HUES48 (cell line): ENCODE results near the gene MEX3A.
A peak's percentile ranks its signal among the peaks of the same experiment; 100 is the strongest.
"Not testable (repeated sequence)": the region's sequence is repeated elsewhere in the genome, so short reads cannot be mapped to it uniquely, and the experiment has no call there.

Experiments
- H3K27ac ChIP-seq: one replicate; pipeline ENCODE4 v1.7.0; 2013; ENCODE audit warnings: low read depth, low read length, inconsistent platforms
- H3K27me3 ChIP-seq: 2 replicates; pipeline ENCODE4 v1.6.1; 2013; ENCODE audit warnings: mild to moderate bottlenecking, low read length; ENCODE audit not compliant: control insufficient read depth, insufficient read depth
- H3K36me3 ChIP-seq: 2 replicates; pipeline ENCODE4 v1.6.1; 2013; ENCODE audit warnings: low read length; ENCODE audit not compliant: control insufficient read depth, insufficient read depth
- H3K4me1 ChIP-seq: 2 replicates; pipeline ENCODE4 v1.6.1; 2013; ENCODE audit warnings: mild to moderate bottlenecking, low read length; ENCODE audit not compliant: control insufficient read depth, insufficient read depth
- H3K4me3 ChIP-seq: 2 replicates; pipeline ENCODE4 v1.5.1; 2013; ENCODE audit warnings: mild to moderate bottlenecking, low read depth, low read length
- H3K9ac ChIP-seq: 2 replicates; pipeline ENCODE4 v1.6.1; 2013; ENCODE audit warnings: mild to moderate bottlenecking, low read depth, low read length, moderate library complexity
- H3K9me3 ChIP-seq: 2 replicates; pipeline ENCODE4 v1.6.1; 2013; ENCODE audit warnings: low read length; ENCODE audit not compliant: control insufficient read depth, insufficient read depth

MEX3A gene

DNA sequence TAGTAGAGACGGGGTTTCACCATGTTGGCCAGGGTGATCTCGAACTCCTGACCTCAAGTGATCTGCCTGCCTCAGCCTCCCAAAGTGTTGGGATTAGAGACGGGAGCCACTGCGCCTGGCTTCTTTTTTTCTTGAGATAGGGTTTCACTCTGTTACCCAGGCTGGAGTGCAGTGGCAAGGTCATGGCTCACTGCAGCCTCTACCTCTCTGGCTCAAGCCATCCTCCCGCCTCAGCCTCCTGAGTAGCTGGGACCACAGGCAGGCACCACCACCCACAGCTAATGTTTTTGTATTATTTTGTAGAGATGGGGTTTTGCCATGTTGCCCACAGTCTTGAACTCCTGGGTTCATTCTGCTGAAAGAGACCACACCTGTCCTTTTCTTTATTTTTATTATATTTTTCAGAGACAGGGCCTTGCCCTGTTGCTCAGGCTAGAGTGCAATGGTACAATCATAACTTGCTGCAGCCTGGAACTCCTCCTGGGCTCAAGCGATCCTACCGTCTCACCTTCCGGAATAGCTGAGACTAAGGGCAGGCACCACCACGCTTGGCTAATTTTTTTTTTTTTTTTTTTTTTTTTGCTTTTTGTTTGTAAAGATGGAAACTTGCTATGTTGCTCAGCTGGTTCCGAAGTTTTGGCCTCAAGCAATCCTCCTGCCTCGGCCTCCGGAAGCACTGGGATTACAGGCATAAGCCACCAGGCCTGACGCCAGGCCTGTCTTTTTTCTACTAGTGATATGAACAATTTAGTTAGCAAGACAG is 35.3 kb upstream of the MEX3A start:
- H3K9ac ChIP-seq: no peak overlapping the region
- 0 out of 2 replicates have a peak, but pooled peaks cover 3% of the 10 kb centered on the region for H3K27me3 ChIP-seq
- H3K4me3 ChIP-seq: no peak overlapping the region
- H3K27ac ChIP-seq: no peak overlapping the region
- peaks cover 35% of the 10 kb centered on the region for H3K4me1 ChIP-seq
- H3K36me3 ChIP-seq: no peaks in the 10 kb centered on the region
- no peaks in the 10 kb centered on the region for H3K9me3 ChIP-seq

DNA sequence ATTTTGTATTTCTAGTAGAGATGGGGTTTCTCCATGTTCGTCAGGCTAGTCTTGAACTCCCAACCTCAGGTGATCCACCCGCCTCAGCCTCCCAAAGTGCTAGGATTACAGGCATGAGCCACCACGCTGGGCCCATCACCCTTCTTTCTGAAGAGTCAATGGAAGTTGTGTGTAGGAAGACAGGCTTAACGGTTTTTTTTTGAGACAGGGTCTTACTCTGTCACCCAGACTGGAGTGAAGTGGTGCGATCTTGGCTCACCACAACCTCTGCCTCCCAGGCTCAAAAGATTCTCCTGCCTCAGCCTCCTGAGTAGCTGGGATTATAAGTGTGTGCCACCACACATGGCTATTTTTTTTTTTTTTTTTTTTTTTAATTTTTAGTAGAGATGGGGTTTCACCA is 34.5 kb upstream of the MEX3A start:
- not testable (repeated sequence) for H3K9me3 ChIP-seq, H3K27ac ChIP-seq, H3K9ac ChIP-seq, H3K36me3 ChIP-seq, H3K4me3 ChIP-seq, H3K27me3 ChIP-seq
- peaks cover 27% of the 10 kb centered on the region for H3K4me1 ChIP-seq

DNA sequence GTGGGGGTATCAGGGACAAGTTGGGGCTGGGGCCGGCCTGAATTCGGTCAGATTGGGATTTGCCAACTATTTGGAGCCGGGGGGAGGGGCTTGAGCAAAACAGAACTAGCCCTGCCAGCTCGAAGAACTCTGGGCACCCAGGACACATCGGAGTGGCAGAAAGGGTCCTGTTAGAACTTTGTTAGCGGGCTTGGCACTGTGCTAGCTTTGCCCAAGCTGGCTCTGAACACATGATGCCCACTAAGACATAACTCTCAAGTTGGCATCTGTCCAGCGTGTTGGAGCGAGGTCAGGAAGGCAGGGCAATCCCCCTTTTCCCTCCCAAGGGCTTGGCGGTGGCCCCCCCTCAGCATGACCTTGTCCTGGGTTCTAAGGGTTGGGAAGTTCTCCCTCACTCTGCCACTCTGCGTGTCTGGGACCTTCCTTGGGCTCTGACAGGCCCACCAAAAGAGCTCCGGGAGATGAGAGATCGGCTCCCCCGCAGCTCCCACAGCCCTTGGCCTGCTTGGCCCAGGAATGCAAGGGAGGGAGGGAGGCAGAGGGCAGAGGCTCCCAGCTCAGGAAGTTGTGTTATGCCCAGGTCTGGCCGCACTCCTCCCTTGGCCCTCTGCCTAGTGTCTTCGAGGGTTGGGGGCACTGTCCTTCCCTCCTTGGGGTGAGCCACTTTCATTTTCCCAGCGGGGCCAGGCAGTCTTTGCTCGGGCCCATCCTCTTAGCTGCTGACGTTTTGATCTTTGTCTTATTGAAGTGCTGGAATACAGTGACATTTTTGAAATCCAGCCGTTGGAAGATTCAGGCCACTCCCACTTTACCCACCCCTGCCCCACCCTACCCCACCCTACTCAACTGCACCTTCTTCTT is 33.5 kb upstream of the MEX3A start:
- Histone ChIP-seq H3K27me3 (peaks cover 3% of the 10 kb centered on the region; the same call in 1 of the 2 replicates), H3K4me1 (peaks cover 19% of the 10 kb centered on the region), H3K27ac (peak overlapping the region; percentile 60), H3K9ac (no peak overlapping the region), H3K4me3 (peak overlapping the region; percentile 96), H3K36me3 (no peaks in the 10 kb centered on the region), H3K9me3 (no peaks in the 10 kb centered on the region)

DNA sequence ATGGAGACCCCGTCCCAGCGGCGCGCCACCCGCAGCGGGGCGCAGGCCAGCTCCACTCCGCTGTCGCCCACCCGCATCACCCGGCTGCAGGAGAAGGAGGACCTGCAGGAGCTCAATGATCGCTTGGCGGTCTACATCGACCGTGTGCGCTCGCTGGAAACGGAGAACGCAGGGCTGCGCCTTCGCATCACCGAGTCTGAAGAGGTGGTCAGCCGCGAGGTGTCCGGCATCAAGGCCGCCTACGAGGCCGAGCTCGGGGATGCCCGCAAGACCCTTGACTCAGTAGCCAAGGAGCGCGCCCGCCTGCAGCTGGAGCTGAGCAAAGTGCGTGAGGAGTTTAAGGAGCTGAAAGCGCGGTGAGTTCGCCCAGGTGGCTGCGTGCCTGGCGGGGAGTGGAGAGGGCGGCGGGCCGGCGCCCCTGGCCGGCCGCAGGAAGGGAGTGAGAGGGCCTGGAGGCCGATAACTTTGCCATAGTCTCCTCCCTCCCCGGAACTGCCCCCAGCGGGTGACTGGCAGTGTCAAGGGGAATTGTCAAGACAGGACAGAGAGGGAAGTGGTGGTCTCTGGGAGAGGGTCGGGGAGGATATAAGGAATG is 32.8 kb upstream of the MEX3A start:
- H3K9me3 ChIP-seq: no peaks in the 10 kb centered on the region
- peaks cover 3% of the 10 kb centered on the region; the same call in 1 of the 2 replicates for H3K27me3 ChIP-seq
- H3K4me3 ChIP-seq: peak overlapping the region; percentile 96
- peak overlapping the region; percentile 66; the same call in 1 of the 2 replicates for H3K9ac ChIP-seq
- H3K27ac ChIP-seq: peak overlapping the region; percentile 89
- H3K4me1 ChIP-seq: peaks cover 18% of the 10 kb centered on the region
- H3K36me3 ChIP-seq: no peaks in the 10 kb centered on the region

DNA sequence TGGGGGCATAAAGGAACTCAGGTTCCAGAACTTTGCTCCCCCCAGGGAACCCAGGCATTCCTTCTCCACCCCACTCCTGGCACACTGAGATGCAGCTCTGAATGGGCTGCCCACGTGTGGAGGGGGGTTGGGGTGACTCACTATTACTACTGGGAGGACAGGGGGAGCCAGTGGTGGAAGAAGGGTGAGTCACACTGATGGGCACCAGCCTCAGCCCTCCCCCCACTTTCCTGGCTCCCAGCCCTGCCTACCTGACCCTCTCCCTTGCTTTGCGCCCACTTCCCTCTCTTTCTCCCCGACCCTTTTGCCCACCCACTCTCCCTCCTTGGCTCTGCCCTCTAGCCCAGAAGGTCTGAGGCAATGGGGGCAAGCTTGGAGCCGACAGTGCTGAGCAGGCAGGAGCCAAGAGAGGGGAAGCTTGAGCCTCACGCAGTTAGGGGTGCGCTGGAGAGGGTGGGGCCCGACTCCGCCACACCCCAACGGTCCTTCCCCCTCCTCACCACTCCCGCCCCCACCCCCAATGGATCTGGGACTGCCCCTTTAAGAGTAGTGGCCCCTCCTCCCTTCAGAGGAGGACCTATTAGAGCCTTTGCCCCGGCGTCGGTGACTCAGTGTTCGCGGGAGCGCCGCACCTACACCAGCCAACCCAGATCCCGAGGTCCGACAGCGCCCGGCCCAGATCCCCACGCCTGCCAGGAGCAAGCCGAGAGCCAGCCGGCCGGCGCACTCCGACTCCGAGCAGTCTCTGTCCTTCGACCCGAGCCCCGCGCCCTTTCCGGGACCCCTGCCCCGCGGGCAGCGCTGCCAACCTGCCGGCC is 32.0 kb upstream of the MEX3A start, which contains the start of gene LMNA:
Gene LMNA (plus strand): TSS at position 611 of the 818 bp plus-strand sequence. CDS start 208 bp downstream, outside the sequence.
- Histone ChIP-seq H3K9ac (peak within 1 kb of the TSS; percentile 66; the same call in 1 of the 2 replicates), H3K9me3 (no peaks in the 10 kb centered on the region), H3K36me3 (no peaks in the 10 kb centered on the region), H3K27me3 (peaks cover 3% of the 10 kb centered on the region; the same call in 1 of the 2 replicates), H3K4me3 (peak within 1 kb of the TSS; percentile 96), H3K4me1 (peaks cover 15% of the 10 kb centered on the region), H3K27ac (peak within 1 kb of the TSS; percentile 89)

DNA sequence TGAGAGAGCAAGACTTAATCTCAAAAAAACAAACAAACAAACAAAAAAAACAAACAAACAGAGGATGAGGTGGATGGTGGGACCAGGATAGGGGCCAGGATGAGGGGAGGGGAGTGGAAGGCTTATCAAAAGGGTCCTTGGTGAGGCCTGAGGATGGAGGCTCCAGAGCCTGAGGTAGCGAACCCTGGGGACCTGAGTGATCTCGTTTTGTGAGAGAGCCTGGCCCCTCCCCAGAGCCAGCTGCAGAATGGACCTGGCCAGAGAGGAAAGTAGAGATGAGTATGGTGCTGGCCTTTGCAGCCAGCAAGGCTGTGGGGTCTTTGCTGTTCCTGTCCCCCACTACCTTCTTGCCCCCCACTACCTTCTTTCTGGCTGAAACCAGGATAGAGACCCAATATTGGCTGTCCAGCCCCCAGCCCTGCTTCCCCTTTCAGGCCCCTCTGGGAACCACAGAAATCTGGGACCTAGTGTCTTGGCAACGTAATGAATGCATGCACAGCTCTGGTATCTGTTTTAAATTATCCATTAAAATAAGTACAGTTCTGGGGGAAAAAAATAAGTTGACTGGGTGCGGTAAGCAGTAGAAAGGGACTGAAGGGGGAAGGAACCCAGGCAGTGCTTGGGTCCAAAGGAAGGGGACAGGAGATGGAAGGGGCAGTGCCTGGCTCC is 31.2 kb upstream of the MEX3A start:
- H3K27me3 ChIP-seq: peaks cover 3% of the 10 kb centered on the region; the same call in 1 of the 2 replicates
- no peaks in the 10 kb centered on the region for H3K36me3 ChIP-seq
- peak overlapping the region; percentile 89 for H3K27ac ChIP-seq
- peak overlapping the region; percentile 96; the same call in 1 of the 2 replicates for H3K4me3 ChIP-seq
- no peaks in the 10 kb centered on the region for H3K9me3 ChIP-seq
- peaks cover 15% of the 10 kb centered on the region for H3K4me1 ChIP-seq
- H3K9ac ChIP-seq: no peak overlapping the region

DNA sequence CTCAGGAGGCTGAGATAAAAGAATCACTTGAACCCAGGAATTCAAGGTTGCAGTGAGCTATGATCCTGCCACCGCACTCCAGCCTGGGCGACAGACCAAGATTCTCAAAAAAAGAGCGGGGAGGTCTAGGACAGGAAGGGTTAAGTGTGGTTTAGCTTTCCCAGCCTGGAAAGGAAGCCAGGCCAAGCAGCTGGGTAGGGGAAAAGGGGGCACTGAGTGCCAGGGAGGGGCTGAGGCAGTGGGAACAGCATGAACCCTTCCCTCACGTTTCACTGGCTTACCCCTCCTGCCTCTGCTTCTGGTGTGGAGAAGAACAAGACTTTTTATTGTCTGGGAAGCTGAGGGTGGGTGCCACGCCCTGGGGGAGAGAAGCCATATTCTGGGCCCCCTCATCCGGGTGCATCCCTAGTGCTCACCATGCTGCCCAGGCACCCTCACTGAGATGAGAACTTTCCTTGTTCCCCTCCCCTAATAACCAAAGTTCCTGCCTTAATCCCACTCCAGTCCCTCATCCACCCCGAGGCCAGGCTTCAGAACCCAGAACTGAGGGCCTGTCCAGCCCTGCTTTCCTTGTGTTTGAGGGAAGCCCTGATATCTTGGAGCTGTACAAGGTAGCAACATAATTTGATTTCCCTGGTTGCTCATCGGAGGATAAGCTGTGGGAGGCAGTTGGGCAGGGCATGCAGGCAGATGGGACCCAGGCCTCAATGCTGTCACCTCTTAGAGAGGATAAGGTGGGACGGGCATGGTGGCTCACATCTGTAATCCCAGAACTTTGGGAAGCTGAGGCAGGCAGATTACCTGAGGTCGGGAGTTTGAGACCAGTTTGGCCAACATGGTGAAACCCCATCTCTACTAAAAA is 30.2 kb upstream of the MEX3A start:
- peaks cover 18% of the 10 kb centered on the region for H3K4me1 ChIP-seq
- H3K36me3 ChIP-seq: no peaks in the 10 kb centered on the region
- H3K27ac ChIP-seq: no peak overlapping the region
- peaks cover 3% of the 10 kb centered on the region; the same call in 1 of the 2 replicates for H3K27me3 ChIP-seq
- H3K4me3 ChIP-seq: no peak overlapping the region
- H3K9me3 ChIP-seq: no peaks in the 10 kb centered on the region
- H3K9ac ChIP-seq: no peak overlapping the region

DNA sequence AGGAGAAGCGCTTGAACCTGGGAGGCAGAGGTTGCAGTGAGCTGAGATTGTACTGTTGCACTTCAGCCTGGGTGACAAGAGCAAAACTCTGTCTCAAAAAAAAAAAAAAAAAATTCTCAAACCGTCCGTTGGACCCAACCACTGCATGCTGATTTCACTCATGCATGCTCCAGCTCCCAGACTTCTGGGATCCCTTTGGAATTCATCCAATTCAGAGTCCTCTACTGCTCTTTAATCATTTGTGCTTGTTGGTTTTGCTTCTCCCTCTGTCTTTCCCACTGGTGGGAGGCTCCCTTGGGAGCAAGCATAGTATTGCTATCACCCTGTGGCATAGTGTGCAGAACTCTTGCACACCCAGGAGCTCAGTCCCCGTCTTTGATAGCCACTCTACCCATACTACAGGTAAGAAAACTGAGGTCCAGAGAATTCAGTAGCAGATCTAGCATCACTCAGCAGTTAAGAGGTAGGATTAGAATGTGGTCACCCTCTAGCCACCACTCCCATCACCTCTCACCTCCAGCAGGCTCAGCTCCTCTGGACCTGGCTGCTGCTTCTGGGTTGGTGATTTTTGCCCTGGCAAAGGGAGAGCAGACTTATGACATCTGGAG is 29.2 kb upstream of the MEX3A start:
- no peak overlapping the region for H3K9ac ChIP-seq
- peaks cover 3% of the 10 kb centered on the region; the same call in 1 of the 2 replicates for H3K27me3 ChIP-seq
- H3K27ac ChIP-seq: no peak overlapping the region
- H3K4me1 ChIP-seq: peaks cover 25% of the 10 kb centered on the region
- H3K9me3 ChIP-seq: no peaks in the 10 kb centered on the region
- H3K36me3 ChIP-seq: no peaks in the 10 kb centered on the region
- no peak overlapping the region for H3K4me3 ChIP-seq

DNA sequence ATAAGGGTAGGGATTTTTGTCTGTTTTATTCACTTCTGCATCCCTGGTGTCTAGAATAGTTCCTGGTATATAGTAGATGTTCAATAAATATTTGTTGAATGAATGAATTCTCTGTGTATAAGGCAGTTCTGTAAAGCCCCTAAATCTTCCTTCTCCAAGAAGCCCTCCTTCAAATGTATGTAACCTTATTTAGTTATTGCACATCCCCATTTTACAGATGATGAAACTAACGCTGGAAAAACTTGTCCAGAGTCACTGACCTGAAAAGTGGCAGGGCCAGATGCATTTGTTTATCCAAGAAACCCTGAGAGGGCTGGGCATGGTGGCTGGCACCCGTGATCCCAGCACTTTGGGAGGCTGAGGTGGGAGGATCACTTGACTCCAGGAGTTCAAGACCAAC is 28.0 kb upstream of the MEX3A start:
- H3K27me3 ChIP-seq: peaks cover 3% of the 10 kb centered on the region; the same call in 1 of the 2 replicates
- H3K27ac ChIP-seq: no peak overlapping the region
- no peak overlapping the region for H3K9ac ChIP-seq
- H3K36me3 ChIP-seq: no peaks in the 10 kb centered on the region
- peaks cover 30% of the 10 kb centered on the region for H3K4me1 ChIP-seq
- H3K9me3 ChIP-seq: no peaks in the 10 kb centered on the region
- no peak overlapping the region for H3K4me3 ChIP-seq
